SU-DHL-6 (cell line): ENCODE results near the gene PROX2.

ENCODE experiments used
- EZH2phosphoT487 ChIP-seq: fragments of 200-600 bp; sonication (generic), shearing (Covaris generic); conservative IDR thresholded peaks from 2 replicates; pipeline ENCODE4 v1.6.1; 2018; ENCODE audit warnings: mild to moderate bottlenecking, antibody characterized with exemption, low read length, moderate library complexity, mixed read lengths
- TF ChIP-seq, protein P1 (sequence below): fragments of 200-600 bp; sonication (generic); IDR thresholded peaks from one replicate; pipeline ENCODE4 v1.5.1; 2017; ENCODE audit warnings: antibody characterized with exemption, mild to moderate bottlenecking, low read length, moderate library complexity; ENCODE audit not compliant: insufficient read depth, poor library complexity, severe bottlenecking

DNA sequence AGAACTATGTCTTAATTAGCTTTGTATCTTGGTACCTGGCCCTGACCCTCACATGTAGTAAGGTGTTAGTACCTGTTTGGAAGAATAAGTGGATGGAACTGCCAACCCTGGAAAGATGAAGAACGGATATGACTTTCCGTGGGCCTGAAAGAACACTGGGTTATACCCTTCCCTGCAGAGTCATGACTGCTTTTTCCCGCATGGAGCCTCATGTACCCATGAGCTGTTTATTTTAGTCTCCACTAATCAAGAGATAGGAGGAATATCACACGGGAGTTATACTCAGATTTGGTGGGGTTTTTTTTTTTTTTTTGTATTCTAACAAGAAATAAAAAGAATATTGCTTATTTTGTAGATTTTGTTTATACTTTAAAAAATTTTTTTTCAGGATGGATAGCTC is 21.7 kb upstream of the PROX2 start:
- TF ChIP-seq, protein P1, sequence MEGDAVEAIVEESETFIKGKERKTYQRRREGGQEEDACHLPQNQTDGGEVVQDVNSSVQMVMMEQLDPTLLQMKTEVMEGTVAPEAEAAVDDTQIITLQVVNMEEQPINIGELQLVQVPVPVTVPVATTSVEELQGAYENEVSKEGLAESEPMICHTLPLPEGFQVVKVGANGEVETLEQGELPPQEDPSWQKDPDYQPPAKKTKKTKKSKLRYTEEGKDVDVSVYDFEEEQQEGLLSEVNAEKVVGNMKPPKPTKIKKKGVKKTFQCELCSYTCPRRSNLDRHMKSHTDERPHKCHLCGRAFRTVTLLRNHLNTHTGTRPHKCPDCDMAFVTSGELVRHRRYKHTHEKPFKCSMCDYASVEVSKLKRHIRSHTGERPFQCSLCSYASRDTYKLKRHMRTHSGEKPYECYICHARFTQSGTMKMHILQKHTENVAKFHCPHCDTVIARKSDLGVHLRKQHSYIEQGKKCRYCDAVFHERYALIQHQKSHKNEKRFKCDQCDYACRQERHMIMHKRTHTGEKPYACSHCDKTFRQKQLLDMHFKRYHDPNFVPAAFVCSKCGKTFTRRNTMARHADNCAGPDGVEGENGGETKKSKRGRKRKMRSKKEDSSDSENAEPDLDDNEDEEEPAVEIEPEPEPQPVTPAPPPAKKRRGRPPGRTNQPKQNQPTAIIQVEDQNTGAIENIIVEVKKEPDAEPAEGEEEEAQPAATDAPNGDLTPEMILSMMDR: no peak
- no peak for TF ChIP-seq EZH2phosphoT487
